Karpas-422 (cell line): ENCODE results near the gene TM9SF2. TPM values are rescaled to one million over a fixed set of nuclear protein-coding genes. Genes with fewer than 3 reads are reported as not detected.
A peak's percentile ranks its signal among the peaks of the same experiment; 100 is the strongest.
"Not testable (repeated sequence)": the region's sequence is repeated elsewhere in the genome, so short reads cannot be mapped to it uniquely, and the experiment has no call there.

Experiments used
- DNase-seq: peaks from one replicate; pipeline ENCODE4 v3.0.0-alpha.2; 2015
- H2AFZ ChIP-seq: fragments of 200-600 bp; sonication (generic); 2 replicates; pipeline ENCODE4 v1.6.1; 2014; ENCODE audit warnings: antibody characterized with exemption, low read length, mixed read lengths
- H3K27ac ChIP-seq: fragments of 200-600 bp; sonication (generic); 2 replicates; pipeline ENCODE4 v1.5.1; 2014; ENCODE audit warnings: mild to moderate bottlenecking, low read length, moderate library complexity
- H3K27me3 ChIP-seq: fragments of 200-600 bp; sonication (generic); 2 replicates; pipeline ENCODE4 v1.6.1; 2014; ENCODE audit warnings: low read length, mixed read lengths
- H3K36me3 ChIP-seq: fragments of 200-600 bp; sonication (generic); 2 replicates; pipeline ENCODE4 v1.6.1; 2014; ENCODE audit warnings: low read length, mixed read lengths; ENCODE audit not compliant: insufficient read depth
- H3K4me1 ChIP-seq: fragments of 200-600 bp; sonication (generic); 2 replicates; pipeline ENCODE4 v1.6.1; 2014; ENCODE audit warnings: mild to moderate bottlenecking, low read length, mixed read lengths
- H3K4me2 ChIP-seq: fragments of 200-600 bp; sonication (generic); 2 replicates; pipeline ENCODE4 v1.6.1; 2014; ENCODE audit warnings: low read length, low read depth, mild to moderate bottlenecking; ENCODE audit not compliant: poor library complexity, severe bottlenecking
- H3K4me3 ChIP-seq: fragments of 200-600 bp; sonication (generic); 2 replicates; pipeline ENCODE4 v1.5.1; 2014; ENCODE audit warnings: mild to moderate bottlenecking, antibody characterized with exemption, low read length, mixed read lengths
- H3K79me2 ChIP-seq: fragments of 200-600 bp; sonication (generic); 2 replicates; pipeline ENCODE4 v1.6.1; 2014; ENCODE audit warnings: mild to moderate bottlenecking, low read length, mixed read lengths
- H3K9ac ChIP-seq: fragments of 200-600 bp; sonication (generic); 2 replicates; pipeline ENCODE4 v1.6.0; 2014; ENCODE audit warnings: low read length
- H3K9me2 ChIP-seq: fragments of 200-600 bp; sonication (generic), shearing (Covaris generic); replicated peaks from 2 replicates; pipeline ENCODE4 v1.6.0; 2014; ENCODE audit warnings: mild to moderate bottlenecking, low read length, moderate library complexity; ENCODE audit not compliant: insufficient read depth
- H3K9me3 ChIP-seq: fragments of 300-700, 200-600 bp; sonication (generic); 2 replicates; pipeline ENCODE4 v1.6.1; 2014; ENCODE audit warnings: low read length, mixed read lengths
- H4K20me1 ChIP-seq: fragments of 200-600 bp; sonication (generic); 2 replicates; pipeline ENCODE4 v1.6.1; 2014; ENCODE audit warnings: mild to moderate bottlenecking, antibody characterized with exemption, low read length, low read depth; ENCODE audit not compliant: insufficient read depth
- total RNA-seq: library from RNA; depleted of rRNA; stranded (reverse); fragments of >200 nt; shearing (Covaris generic); gene quantifications from 2 replicates; pipeline ENCODE4 v1.2.3, GENCODE V29; 2014; ENCODE audit warnings: low replicate concordance

Gene TM9SF2
- total RNA-seq, 1 experiment from 2014 or later, result 134 TPM

- no peaks in the 10 kb centered on the region for H3K9me2 ChIP-seq
- H4K20me1 ChIP-seq, result no peaks in the 10 kb centered on the region
- no peak for DNase-seq
- no peak overlapping the region for H3K4me3 ChIP-seq
- H3K36me3 ChIP-seq, result no peaks in the 10 kb centered on the region
- peaks cover 3% of the 10 kb centered on the region for H3K4me1 ChIP-seq
- no peak overlapping the region for H3K4me2 ChIP-seq
- no peak overlapping the region for H2AFZ ChIP-seq
- H3K27me3 ChIP-seq, result no peaks in the 10 kb centered on the region
- H3K9me3 ChIP-seq, result no peaks in the 10 kb centered on the region
- no peak overlapping the region for H3K27ac ChIP-seq
- no peak overlapping the region for H3K9ac ChIP-seq
- no peaks in the 10 kb centered on the region for H3K79me2 ChIP-seq
Observed at GRCh38 chr13:99481366-99481765, 19.9 kb upstream of the TM9SF2 start.

GRCh38 chr13:99484473-99484872 lies 16.8 kb upstream of the TM9SF2 start:
- Histone ChIP-seq H3K27ac (no peak overlapping the region), H3K9me2 (no peaks in the 10 kb centered on the region), H3K27me3 (no peaks in the 10 kb centered on the region), H3K9ac (no peak overlapping the region), H3K9me3 (no peaks in the 10 kb centered on the region), H4K20me1 (no peaks in the 10 kb centered on the region), H2AFZ (no peak overlapping the region), H3K79me2 (no peaks in the 10 kb centered on the region), H3K4me3 (no peak overlapping the region), H3K36me3 (no peaks in the 10 kb centered on the region), H3K4me2 (no peak overlapping the region), H3K4me1 (no peaks in the 10 kb centered on the region)
- DNase-seq, result no peak

- H4K20me1 ChIP-seq, result no peaks in the 10 kb centered on the region
- DNase-seq, result peak; percentile 51
- no peak overlapping the region for H3K4me3 ChIP-seq
- H3K9me3 ChIP-seq, result no peaks in the 10 kb centered on the region
- H3K4me2 ChIP-seq, result no peak overlapping the region
- H3K79me2 ChIP-seq, result no peaks in the 10 kb centered on the region
- no peaks in the 10 kb centered on the region for H3K36me3 ChIP-seq
- H3K4me1 ChIP-seq, result no peaks in the 10 kb centered on the region
- H3K27ac ChIP-seq, result no peak overlapping the region
- H2AFZ ChIP-seq, result no peak overlapping the region
- no peaks in the 10 kb centered on the region for H3K9me2 ChIP-seq
- H3K27me3 ChIP-seq, result no peaks in the 10 kb centered on the region
- no peak overlapping the region for H3K9ac ChIP-seq
Observed at GRCh38 chr13:99486996-99487395, 14.3 kb upstream of the TM9SF2 start.

GRCh38 chr13:99489028-99489427 lies 12.2 kb upstream of the TM9SF2 start:
- Histone ChIP-seq H3K27ac (no peak overlapping the region), H3K9ac (no peak overlapping the region), H3K27me3 (no peaks in the 10 kb centered on the region), H4K20me1 (no peaks in the 10 kb centered on the region), H3K36me3 (no peaks in the 10 kb centered on the region), H3K9me3 (no peaks in the 10 kb centered on the region), H2AFZ (no peak overlapping the region), H3K4me1 (no peaks in the 10 kb centered on the region), H3K79me2 (no peaks in the 10 kb centered on the region), H3K9me2 (no peaks in the 10 kb centered on the region), H3K4me2 (no peak overlapping the region), H3K4me3 (no peak overlapping the region)
- DNase-seq, result no peak

GRCh38 chr13:99491750-99492149 lies 9.5 kb upstream of the TM9SF2 start:
- H3K4me2 ChIP-seq, H3K79me2 ChIP-seq, H4K20me1 ChIP-seq, H3K9me2 ChIP-seq, DNase-seq, H2AFZ ChIP-seq, H3K36me3 ChIP-seq, H3K9me3 ChIP-seq, H3K4me3 ChIP-seq, H3K27me3 ChIP-seq, H3K9ac ChIP-seq, H3K27ac ChIP-seq: not testable (repeated sequence)
- peaks cover 15% of the 10 kb centered on the region for H3K4me1 ChIP-seq

GRCh38 chr13:99495466-99496183 lies 5.6 kb upstream of the TM9SF2 start:
- no peak for DNase-seq
- no peaks in the 10 kb centered on the region for H3K9me2 ChIP-seq
- H4K20me1 ChIP-seq, result no peaks in the 10 kb centered on the region
- H3K36me3 ChIP-seq, result no peaks in the 10 kb centered on the region
- no peaks in the 10 kb centered on the region for H3K27me3 ChIP-seq
- H3K4me1 ChIP-seq, result peaks cover 40% of the 10 kb centered on the region
- peaks cover 3% of the 10 kb centered on the region; the same call in 1 of the 2 replicates for H3K79me2 ChIP-seq
- H3K27ac ChIP-seq, result peak overlapping the region; percentile 51
- 0 out of 2 replicates have a peak overlapping the region, but pooled peaks have one; percentile 14 for H2AFZ ChIP-seq
- H3K9me3 ChIP-seq, result no peaks in the 10 kb centered on the region
- H3K4me3 ChIP-seq, result peak overlapping the region; percentile 53
- H3K9ac ChIP-seq, result peak overlapping the region; percentile 40
- H3K4me2 ChIP-seq, result peak overlapping the region; percentile 50

DNA sequence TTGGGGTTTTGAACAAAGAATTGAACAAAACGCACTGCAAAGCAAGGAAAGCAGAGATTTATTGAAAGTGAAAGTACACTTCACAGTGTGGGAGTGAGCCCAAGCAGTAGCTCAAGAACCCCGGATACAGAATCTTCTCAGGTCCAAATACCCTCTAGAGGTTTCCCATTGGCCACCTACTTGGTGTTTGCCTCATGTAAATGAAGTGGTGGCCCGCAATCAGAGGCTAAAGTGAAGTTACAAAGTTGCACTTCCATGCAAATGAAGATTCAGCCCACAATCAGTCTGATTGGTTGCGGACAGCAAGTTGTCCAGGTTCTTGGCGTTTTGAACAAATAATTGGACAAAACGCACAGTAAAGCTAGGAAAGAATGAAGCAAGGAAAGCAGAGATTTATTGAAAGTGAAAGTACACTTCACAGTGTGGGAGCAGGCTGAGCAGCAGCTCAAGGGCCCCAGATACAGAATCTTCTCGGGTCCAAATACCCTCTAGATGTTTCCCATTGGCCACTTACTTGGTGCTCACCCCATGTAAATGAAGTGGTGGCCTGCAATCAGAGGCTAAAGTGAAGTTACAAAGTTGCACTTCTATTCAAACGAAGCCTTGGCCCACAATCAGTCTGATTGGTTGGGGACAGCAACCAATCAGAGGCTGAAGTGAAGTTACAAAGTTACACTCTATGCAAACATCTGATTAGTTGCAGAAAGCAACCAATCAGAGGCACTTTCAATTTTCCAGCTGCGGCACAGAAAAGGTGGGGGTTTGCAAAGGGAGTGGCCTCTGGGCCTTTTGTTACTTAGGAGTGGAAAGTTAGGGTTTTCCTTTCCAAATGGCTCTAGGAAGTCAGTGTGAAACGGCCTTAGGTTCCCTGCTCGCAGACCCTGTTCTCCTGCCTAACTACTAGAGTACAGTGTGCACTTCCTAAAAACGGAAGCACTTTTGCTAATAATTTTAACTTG lies 4.8 kb upstream of the TM9SF2 start:
- H3K27ac ChIP-seq, result peak overlapping the region; percentile 51
- DNase-seq, result peak; percentile 78
- H3K79me2 ChIP-seq, result peaks cover 5% of the 10 kb centered on the region
- peak overlapping the region; percentile 56; the same call in 1 of the 2 replicates for H2AFZ ChIP-seq
- peak overlapping the region; percentile 53 for H3K4me3 ChIP-seq
- no peaks in the 10 kb centered on the region for H3K27me3 ChIP-seq
- peak overlapping the region; percentile 50 for H3K4me2 ChIP-seq
- H4K20me1 ChIP-seq, result no peaks in the 10 kb centered on the region
- peak overlapping the region; percentile 40 for H3K9ac ChIP-seq
- H3K36me3 ChIP-seq, result no peaks in the 10 kb centered on the region
- peaks cover 40% of the 10 kb centered on the region for H3K4me1 ChIP-seq
- no peaks in the 10 kb centered on the region for H3K9me3 ChIP-seq
- no peaks in the 10 kb centered on the region for H3K9me2 ChIP-seq
